ENCODE results near the gene SLC9A5. TPM values are rescaled to one million over a fixed set of nuclear protein-coding genes. Genes with fewer than 3 reads are reported as not detected.

Gene SLC9A5
- total RNA-seq, 1 donor from 2014 or later: 0.60 TPM

- no peak for DNase-seq (ENCODE audit: low read depth in 2 of 2)
Observed at GRCh38 chr16:67257486-67258160, 8.8 kb downstream of the SLC9A5 start.

DNA sequence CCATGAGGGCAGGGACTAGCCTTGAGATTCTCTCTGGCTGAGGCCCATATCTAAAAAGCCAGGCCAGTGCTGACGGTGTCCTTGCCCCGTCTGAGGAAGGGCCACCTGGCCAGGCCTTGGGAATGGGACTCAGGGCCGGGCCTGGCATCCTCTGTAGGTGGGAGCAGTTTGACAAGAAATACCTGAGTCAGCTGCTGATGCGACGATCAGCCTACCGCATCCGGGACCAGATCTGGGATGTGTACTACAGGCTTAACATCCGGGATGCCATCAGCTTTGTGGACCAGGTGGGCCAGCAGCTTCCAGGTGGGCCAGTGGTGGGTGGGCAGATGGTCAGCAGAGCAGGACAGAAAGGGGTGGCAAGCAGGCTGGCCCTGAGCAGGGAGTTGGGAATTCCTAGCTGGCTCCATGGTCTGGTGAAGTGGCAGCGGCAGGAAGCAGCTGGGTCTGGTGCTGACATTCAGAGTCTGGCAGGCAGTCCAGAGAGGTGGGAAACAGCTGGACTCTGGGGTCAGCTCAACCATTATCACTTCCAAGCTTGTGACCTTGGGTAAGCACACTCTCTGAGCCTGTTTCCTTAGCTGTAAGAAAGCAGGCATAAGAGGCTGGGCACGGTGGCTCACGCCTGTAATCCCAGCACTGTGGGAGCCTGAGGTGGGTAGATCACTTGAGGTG is 9.5 kb downstream of the SLC9A5 start:
- peak; percentile 82 to 86 for DNase-seq (ENCODE audit: low read depth in 2 of 2)

- no peak for DNase-seq (ENCODE audit: low read depth in 2 of 2)
Observed at GRCh38 chr16:67259705-67260104, 10.9 kb downstream of the SLC9A5 start.

GRCh38 chr16:67260426-67261063 is 11.8 kb downstream of the SLC9A5 start:
- DNase-seq (ENCODE audit: low read depth in 2 of 2): peak; percentile 61 to 64

GRCh38 chr16:67263201-67263600 is 14.4 kb downstream of the SLC9A5 start:
- no peak for DNase-seq (ENCODE audit: low read depth in 2 of 2)

DNA sequence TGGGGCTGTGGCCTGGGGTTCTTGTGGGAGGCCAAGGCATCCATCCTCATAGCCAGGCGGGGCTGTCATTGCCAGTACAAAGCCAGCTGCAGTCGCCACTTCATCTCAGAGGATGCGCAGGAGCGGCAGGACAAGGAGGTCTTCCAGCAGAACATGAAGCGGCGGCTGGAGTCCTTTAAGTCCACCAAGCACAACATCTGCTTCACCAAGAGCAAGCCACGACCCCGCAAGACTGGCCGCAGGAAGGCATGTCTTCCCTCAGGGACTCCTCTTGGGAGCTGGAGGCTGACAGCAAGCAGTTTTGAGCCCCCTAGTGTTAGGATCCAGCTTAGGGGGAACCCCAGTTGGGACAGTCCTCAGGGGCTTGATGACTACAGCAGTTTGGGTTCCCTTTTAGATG is 15.5 kb downstream of the SLC9A5 start:
- no peak for DNase-seq (ENCODE audit: low read depth in 2 of 2)

DNA sequence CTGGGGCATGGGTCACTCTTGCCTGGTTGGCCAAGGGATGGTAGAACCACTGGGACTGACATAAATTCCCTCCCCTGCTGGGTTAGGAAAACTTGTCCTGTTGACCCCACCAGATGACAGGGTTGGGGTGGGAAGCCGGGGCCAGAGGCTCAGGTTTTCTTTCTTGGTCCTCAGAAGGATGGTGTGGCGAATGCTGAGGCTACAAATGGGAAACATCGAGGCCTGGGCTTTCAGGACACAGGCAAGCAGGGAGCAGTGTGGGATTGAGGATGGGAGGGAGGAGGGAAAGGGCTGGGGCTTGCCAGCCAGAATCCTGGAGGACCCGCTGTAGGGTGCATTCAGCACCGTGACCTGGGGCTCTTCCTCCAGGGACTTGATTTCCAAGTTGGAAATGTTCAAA is 16.1 kb downstream of the SLC9A5 start:
- DNase-seq (ENCODE audit: low read depth in 2 of 2): no peak

DNA sequence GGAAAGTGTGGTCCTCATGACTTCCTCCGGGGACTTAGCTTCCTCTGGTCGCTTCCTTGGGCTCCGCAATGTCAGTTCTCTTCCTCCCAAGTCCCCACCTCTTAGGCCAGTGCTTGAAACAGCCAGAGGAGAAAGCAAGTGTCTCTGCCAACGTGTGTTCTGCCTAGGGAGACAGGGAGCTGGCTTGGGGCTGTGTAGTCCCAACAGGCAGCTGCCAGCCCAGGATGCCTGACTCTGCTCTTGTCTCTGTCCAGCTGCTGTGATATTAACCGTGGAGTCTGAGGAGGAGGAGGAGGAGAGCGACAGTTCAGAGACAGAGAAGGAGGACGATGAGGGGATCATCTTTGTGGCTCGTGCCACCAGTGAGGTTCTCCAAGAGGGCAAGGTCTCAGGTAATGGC is 17.1 kb downstream of the SLC9A5 start:
- DNase-seq (ENCODE audit: low read depth in 2 of 2): no peak

DNA sequence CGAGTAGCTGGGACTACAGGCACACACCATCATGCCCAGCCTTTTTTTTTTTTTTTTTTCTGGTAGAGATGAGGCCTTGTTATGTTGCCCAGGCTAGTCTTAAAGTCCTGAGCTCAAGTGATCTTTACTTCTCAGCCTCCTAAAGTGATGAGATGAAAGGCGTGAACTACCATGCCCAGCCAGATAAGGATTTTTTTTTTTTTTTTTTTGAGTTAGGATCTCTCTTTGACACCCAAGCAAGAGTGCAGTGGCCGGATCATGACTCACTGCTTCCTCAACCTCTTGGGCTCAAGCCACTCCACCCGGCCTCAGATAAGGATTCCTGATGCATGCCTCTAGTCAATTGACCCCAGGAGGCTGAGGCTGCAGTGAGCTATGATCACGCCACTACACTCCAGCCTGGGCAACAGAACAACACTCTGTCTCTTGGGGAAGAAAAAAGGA is 19.4 kb downstream of the SLC9A5 start:
- peak in 1 of 2 donors; percentile 93 for DNase-seq (ENCODE audit: low read depth in 2 of 2)

DNA sequence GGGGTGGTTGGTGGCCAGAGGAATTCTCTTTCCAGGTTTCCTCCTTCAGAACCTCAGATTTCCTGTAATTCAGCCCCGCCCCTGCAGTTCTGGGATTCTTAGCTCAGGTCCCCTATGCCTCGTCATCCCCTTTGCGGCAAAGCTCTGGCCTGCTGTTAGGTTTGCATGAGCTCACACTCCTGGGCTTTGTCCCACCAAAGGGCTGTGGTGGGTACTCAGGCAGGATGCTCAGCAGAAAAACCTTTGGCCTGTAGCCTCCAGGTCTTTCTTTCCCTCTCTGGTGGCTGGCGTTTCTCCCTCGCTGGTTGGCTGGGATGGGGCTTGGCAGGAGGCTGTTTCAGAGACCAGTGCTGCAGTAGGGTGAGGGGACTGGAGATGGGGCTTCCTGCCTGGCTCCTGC is 21.0 kb downstream of the SLC9A5 start:
- DNase-seq (ENCODE audit: low read depth in 2 of 2): peak in 1 of 2 donors; percentile 73

DNA sequence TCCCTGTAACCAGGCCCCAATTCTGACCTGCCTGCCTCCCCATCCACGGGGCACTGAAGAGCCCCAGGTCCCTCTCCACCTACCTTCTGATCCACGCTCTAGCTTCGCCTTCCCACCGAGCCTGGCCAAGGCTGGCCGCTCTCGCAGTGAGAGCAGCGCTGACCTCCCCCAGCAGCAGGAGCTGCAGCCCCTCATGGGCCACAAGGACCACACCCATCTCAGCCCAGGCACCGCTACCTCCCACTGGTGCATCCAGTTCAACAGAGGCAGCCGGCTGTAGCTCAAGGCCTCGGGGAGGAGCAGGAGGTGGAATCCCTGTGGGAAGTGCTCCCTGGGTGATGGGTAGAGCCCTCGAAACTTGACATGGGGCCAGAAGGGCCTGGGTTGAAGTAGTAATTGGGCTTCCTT is 22.2 kb downstream of the SLC9A5 start:
- DNase-seq (ENCODE audit: low read depth in 2 of 2): no peak

GRCh38 chr16:67271446-67271845 is 22.7 kb downstream of the SLC9A5 start:
- DNase-seq (ENCODE audit: low read depth in 2 of 2): no peak

DNA sequence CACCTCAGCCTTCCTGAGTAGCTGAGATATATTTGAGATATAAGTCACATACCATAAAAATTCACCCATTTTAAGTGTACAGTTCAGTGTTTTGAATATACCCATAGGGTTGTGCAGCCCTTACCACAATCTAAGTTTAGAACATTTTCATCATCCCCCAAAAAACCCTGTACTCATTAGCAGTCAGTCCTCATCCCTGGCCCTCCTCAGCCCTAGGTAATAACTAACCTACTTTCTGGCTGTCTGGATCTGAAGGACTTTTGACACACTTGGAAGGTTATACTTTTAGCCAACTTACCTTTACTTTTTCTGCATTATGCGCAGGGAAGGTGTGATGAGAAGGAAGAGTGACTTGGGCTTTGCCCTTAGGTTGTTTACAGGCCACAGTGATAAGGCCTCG is 26.5 kb downstream of the SLC9A5 start:
- no peak for DNase-seq (ENCODE audit: low read depth in 2 of 2)

GRCh38 chr16:67277294-67277998 is 28.7 kb downstream of the SLC9A5 start:
- DNase-seq (ENCODE audit: low read depth in 2 of 2): peak; percentile 88 to 95

- peak; percentile 38 to 77 for DNase-seq (ENCODE audit: low read depth in 2 of 2)
Observed at GRCh38 chr16:67277999-67278772, 29.4 kb downstream of the SLC9A5 start.

DNA sequence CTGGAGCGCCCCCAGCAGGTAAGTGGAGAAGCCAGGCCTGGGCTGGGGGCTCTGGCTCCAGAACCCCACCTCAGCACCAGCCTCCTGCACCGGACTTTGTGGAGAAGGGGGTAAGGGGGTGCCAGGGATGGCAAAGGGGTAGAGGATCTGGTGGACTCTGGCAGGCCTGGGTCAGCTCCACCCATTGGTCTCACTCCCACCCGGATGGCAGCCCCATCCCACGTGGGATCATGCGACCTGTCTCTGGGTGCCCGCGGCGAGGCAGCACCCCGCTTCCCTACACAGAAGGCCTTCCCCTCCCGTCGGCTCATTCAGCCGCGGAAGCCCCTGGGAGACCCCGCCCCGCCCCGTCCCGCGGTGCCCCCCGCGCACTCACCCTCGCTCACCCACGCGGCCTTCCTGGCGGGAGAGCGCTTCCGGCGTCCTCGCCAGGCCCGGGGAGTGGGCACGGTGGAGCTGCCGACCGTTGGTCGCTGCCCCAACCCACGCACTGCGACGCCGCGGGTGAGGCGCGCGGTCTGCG is 30.1 kb downstream of the SLC9A5 start:
- peak in 1 of 2 donors; percentile 27 for DNase-seq (ENCODE audit: low read depth in 2 of 2)

- peak; percentile 82 to 83 for DNase-seq (ENCODE audit: low read depth in 2 of 2)
Observed at GRCh38 chr16:67279296-67280089, 30.7 kb downstream of the SLC9A5 start, which contains the start of gene PLEKHG4. Gene PLEKHG4 (plus strand): TSS chr16:67279532. CDS start chr16:67280045, 513 bp downstream.

DNA sequence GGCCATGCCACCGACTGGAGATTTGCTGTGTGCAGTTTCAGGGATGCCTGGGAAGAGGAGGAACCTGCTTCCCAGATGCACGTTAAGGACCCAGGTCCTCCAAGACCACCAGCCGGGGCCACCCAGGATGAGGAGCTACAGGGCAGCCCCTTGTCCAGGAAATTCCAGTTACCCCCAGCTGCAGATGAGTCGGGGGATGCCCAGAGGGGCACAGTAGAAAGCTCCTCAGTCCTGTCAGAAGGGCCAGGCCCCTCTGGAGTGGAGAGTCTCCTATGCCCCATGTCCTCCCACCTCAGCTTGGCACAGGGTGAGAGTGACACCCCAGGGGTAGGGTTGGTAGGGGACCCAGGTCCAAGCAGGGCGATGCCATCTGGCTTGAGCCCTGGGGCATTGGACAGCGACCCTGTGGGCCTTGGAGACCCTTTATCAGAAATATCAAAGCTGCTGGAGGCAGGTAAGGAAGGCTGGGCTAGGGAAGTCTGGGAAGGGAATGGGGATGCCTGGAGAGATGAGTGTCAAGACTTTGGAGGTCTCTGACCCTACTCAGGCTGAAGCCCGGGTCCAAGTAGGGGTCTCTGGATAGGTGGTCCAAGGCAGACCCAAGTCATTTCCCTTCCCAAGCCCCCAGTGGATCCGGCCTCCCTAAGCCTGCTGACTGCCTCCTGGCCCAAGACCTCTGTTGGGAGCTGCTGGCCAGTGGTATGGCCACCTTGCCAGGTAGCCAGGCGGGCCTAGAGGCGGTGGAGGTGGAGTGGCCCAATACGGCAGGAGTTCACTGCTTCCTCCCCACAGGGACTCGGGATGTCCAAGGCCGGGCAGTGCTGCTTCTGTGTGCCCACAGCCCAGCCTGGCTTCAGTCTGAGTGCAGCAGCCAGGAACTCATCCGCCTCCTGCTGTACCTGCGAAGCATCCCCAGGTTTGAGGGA is 31.6 kb downstream of the SLC9A5 start:
- DNase-seq (ENCODE audit: low read depth in 2 of 2): no peak

Measured in lung microvascular endothelial cell (primary cell).